GM12873 (cell line): ENCODE data around the gene KCNIP4.

Experiments used
- TF ChIP-seq, protein P1 (sequence below): IDR thresholded peaks from 2 replicates; pipeline ENCODE4 v1.5.1; 2012; ENCODE audit warnings: low read depth, mild to moderate bottlenecking, moderate library complexity, low read length, control low read depth; ENCODE audit not compliant: insufficient read depth; ENCODE audit errors: missing control alignments

KCNIP4 gene

DNA sequence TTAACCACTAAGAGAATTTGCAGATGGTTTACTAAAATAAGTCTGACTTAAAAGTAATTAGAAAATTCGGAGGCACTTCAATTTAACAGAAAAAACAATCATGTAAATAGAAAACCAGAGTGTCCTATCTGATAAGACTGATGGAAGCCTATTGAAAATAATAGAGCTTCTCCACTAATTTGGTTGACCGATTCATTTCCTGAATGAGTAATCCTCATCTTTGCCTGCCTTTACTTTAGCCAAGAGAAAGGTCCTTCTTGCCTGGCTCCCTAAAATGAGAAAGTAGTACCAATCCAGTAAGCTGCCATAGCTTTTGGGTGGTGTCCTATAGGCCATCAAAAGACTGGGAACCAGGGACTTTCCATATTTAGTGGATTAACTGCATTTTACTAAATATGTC, 48.4 kb downstream of the KCNIP4 start:
- TF ChIP-seq, protein P1, sequence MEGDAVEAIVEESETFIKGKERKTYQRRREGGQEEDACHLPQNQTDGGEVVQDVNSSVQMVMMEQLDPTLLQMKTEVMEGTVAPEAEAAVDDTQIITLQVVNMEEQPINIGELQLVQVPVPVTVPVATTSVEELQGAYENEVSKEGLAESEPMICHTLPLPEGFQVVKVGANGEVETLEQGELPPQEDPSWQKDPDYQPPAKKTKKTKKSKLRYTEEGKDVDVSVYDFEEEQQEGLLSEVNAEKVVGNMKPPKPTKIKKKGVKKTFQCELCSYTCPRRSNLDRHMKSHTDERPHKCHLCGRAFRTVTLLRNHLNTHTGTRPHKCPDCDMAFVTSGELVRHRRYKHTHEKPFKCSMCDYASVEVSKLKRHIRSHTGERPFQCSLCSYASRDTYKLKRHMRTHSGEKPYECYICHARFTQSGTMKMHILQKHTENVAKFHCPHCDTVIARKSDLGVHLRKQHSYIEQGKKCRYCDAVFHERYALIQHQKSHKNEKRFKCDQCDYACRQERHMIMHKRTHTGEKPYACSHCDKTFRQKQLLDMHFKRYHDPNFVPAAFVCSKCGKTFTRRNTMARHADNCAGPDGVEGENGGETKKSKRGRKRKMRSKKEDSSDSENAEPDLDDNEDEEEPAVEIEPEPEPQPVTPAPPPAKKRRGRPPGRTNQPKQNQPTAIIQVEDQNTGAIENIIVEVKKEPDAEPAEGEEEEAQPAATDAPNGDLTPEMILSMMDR: no peak

DNA sequence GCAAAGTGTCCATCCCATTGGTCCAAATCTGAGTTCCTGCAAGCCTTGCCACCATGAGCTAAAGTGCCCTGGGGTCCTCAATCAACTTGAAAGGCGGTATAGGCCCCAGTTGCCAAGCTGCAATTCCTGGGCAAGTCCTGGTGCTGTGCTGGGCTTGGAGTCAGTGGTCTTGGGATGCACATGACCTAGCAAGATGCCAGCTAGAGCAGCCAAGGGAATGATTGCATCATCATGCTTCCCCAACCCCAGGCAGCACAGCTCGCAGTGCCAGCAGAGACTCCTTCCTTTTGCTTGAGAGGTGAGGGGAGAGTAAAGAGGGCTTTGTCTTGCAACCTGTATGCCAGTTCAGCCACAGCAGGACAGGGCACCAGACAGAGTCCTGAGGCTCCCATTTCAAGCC, 50.5 kb downstream of the KCNIP4 start:
- TF ChIP-seq, protein P1: no peak

DNA sequence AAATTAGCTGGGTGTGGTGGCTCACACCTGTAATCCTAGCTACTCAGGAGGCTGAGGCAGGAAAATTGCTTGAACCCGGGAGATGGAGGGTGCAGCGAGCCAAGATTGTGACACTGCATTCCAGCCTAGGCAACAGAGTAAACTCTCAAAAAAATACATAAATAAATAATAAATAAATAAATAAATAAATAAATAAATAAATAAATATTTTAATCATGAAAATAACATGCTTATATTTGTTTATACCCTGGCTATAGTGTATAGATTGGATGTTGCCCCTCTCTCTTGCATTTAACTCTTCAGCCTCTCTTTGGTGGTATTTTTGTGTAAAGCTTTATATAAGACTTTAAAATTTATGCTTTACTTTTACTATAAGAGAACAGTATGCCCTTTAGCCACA, 51.8 kb downstream of the KCNIP4 start:
- TF ChIP-seq, protein P1: no peak

DNA sequence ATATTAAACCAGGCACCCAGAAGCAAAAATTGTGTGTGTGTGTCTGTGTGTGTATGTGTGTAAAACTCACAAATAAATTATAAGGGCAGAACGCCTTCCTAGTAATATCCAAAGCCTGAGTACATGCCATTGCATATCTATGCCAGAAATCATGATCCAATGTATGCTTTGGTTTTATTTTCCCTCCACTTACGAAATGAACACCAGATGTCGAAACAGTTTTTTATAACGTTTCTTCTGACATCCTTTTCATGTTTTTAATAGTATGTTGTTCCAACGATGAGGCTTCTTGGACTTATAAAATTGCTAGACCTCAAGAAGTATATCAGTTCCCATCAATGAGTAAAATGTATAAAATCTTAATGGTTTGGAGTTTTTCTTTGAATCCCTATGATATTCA, 55.4 kb downstream of the KCNIP4 start:
- TF ChIP-seq, protein P1: no peak

DNA sequence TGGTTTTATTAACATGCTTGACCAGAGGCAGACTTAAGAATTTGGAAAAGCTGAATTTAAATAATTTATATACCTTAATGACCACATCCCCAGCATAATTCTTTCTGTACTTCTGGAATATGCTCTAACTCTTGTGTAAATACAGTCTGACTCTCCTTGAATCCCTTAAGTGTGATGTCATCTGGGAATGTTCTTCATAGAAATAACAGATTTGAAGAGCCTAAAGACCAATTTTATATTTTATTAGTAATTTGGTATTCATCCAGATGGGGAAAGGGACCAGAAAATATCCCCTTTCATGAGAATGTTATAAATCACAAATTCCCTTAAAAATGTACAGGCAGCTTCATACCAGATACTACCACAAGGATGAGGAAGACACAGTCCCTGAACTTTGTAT, 58.3 kb downstream of the KCNIP4 start:
- TF ChIP-seq, protein P1: no peak

- TF ChIP-seq, protein P1: no peak
These were observed 60.2 kb downstream of the KCNIP4 start for GRCh38 chr4:21888195-21888976.

- TF ChIP-seq, protein P1: no peak
These were observed 61.1 kb downstream of the KCNIP4 start for GRCh38 chr4:21887481-21887880.

DNA sequence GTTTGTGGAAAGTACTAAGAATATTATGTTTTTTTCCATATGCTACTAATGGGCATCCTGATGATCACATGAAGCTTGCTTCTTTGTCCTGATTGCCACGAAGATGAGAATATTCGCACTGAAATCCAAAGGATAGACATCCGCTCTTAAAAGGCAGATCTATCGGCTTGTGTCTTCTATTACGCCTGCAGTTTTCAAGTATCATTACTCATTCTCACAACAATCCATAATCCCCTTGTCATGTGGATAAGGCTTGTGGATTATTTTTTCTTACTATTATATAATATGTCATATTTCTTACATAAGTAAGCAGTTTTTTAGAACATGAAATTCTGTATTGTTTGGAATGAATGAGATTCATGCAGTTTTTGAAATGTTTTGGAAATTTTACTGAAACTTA, 62.8 kb downstream of the KCNIP4 start:
- TF ChIP-seq, protein P1: no peak
